Measurements from ENCODE around the gene KRTAP10-10. TPM values are rescaled to one million over a fixed set of nuclear protein-coding genes. Genes with fewer than 3 reads are reported as not detected.

The KRTAP10-10 gene
- total and polyA plus RNA-seq, 9 of the 15 experiments (the other 6 are each of a cell fraction or from before 2014, with no cell fraction given) = not detected

DNA sequence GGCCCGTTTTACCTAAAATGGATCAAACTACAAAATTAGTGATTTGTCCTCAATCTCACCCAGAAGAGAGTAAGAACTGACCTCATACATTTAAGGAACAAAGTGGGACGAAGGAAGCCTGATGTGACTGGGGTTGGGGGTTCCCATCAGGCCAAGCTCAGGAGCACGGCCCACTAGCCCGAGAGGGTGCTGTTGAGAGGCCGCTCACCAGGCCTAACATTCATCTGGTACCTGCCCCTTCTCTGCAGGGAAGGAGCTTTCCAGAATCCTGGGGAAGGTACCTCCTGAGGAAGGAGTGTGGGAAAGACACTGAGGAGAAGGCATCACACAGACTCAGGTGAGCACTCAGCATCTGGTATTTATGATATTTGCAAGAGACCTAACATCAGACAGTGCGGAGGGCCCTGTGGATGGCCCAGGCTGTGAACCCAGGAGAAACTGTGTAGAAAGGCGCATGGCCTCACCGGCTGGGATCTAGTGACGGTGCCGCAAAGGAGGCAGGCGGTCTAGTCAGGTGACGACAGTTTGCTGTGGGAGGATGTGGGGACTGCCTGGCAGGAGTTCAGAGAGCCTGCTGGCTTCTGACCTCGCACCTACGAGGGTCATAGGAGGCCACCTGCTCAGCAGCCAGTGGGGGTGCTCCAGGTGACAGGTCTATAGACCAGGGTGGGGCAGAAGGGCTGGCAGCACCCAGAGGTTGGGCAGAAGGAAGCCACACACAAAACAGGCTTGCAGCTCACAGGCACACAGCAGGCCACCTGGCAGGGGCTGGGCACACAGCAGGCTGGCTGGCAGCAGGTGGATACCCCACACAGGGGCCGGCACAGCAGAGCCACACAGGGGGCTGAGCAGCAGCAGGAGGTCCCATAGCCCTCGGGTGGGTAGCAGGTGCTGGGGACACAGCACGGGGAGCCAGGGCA, 16.8 kb downstream of the KRTAP10-10 start:
- Histone ChIP-seq H4K20me1 (replicated peaks; ENCODE audit: control insufficient read depth, insufficient read depth, low read length) (no peaks in the 10 kb centered on the region), H2AFZ (ENCODE audit: low read depth, low read length) (no peak overlapping the region), H3K9me1 (ENCODE audit: control insufficient read depth, insufficient read depth, low read length) (no peaks in the 10 kb centered on the region), H3K79me2 (ENCODE audit: control insufficient read depth, insufficient read depth, low read length) (no peaks in the 10 kb centered on the region), H3K27me3 (ENCODE audit: control insufficient read depth in 2 of 2, insufficient read depth in 2 of 2, low read length in 2 of 2) (peaks cover 13 to 60% of the 10 kb centered on the region in 2 experiments; a peak in 4 of 5 replicates), H3K4me2 (ENCODE audit: insufficient read depth, low read length) (no peak overlapping the region), H3K9ac (ENCODE audit: insufficient read depth in 1 of 2, low read depth in 2 of 2, low read length in 2 of 2) (no peak overlapping the region), H3K9me3 (replicated peaks; ENCODE audit: control insufficient read depth, insufficient read depth, low read depth, low read length) (no peaks in the 10 kb centered on the region), H3K36me3 (ENCODE audit: control insufficient read depth, insufficient read depth, low read length) (no peaks in the 10 kb centered on the region), H3K4me1 (replicated peaks in 1 of 2; ENCODE audit: control insufficient read depth in 2 of 2, insufficient read depth in 2 of 2, low read length in 2 of 2) (peaks cover 0 to 8% of the 10 kb centered on the region in 2 experiments; a peak in 2 of 5 replicates), H3K27ac (ENCODE audit: extremely low read depth, low read depth, low read length) (no peak overlapping the region), H3K4me3 (no peak overlapping the region)
- BruUV-seq (replicated peaks) = no TSS peak
- no peak for ATAC-seq
- TF ChIP-seq TCF7 (IDR thresholded peaks at IDR 0.05; ENCODE audit: borderline replicate concordance) (no peak), FOXP1 (CRISPR knock-in tag; IDR thresholded peaks at IDR 0.05) (no peak), RHOXF2B (CRISPR knock-in tag; conservative IDR thresholded peaks at IDR 0.05) (no peak), MXI1 (IDR thresholded peaks at IDR 0.05; ENCODE audit: low read depth, low read length) (no peak), SRF (CRISPR knock-in tag; IDR thresholded peaks at IDR 0.05) (no peak), PTTG1 (tag; IDR thresholded peaks at IDR 0.05; ENCODE audit: low read depth) (no peak), MCM3 (IDR thresholded peaks at IDR 0.05) (no peak), RBBP5 (IDR thresholded peaks at IDR 0.05; ENCODE audit: borderline replicate concordance, insufficient read depth, low read length, poor library complexity, severe bottlenecking) (no peak), NFIX (CRISPR knock-in tag; IDR thresholded peaks at IDR 0.05; ENCODE audit: low read depth) (no peak), TBP (optimal IDR thresholded peaks at IDR 0.05; ENCODE audit: low read depth, low read length) (no peak), L3MBTL2 (IDR thresholded peaks at IDR 0.05) (no peak), NFXL1 (CRISPR knock-in tag; IDR thresholded peaks at IDR 0.05) (no peak), EHMT2 (IDR thresholded peaks at IDR 0.05) (no peak), ZNF140 (CRISPR knock-in tag; IDR thresholded peaks at IDR 0.05) (no peak), KLF16 (IDR thresholded peaks at IDR 0.05) (no peak), RB1 (IDR thresholded peaks at IDR 0.05; ENCODE audit: low read depth) (no peak)
- TF ChIP-seq, protein P1, sequence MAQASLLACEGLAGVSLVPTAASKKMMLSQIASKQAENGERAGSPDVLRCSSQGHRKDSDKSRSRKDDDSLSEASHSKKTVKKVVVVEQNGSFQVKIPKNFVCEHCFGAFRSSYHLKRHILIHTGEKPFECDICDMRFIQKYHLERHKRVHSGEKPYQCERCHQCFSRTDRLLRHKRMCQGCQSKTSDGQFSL (CRISPR knock-in tag; IDR thresholded peaks at IDR 0.05) = no peak
- TF ChIP-seq, protein P1 (tag; IDR thresholded peaks at IDR 0.05) = no peak
- TF ChIP-seq, protein P2, sequence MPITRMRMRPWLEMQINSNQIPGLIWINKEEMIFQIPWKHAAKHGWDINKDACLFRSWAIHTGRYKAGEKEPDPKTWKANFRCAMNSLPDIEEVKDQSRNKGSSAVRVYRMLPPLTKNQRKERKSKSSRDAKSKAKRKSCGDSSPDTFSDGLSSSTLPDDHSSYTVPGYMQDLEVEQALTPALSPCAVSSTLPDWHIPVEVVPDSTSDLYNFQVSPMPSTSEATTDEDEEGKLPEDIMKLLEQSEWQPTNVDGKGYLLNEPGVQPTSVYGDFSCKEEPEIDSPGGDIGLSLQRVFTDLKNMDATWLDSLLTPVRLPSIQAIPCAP (CRISPR knock-in tag; IDR thresholded peaks at IDR 0.05; ENCODE audit: borderline replicate concordance) = no peak
- no peak for FAIRE-seq
- intact Hi-C loops (cut with micrococcal nuclease) = no loop called here
- POLR2A ChIA-PET = interaction anchor here (0.8 to 1.2 kb wide), 2 partner anchors 10 to 89 kb away, joined by 3 read pairs; no protein-coding TSS in a partner anchor
- CTCF ChIA-PET (ENCODE audit: low intra/inter-chr PET ratio) = no interaction called here
- DNase-seq (ENCODE audit: extremely low read depth in 1 of 4, low spot score in 3 of 4) = no peak
- 2% methylated on average over 17 of the region's 17 CpGs for WGBS (ENCODE audit: insufficient coverage, low coverage, missing lambda C conversion rate)
- in situ Hi-C loops (cut with MboI) = no loop called here

All from K562 (cell line).